HG02623 (cell line): Measurements from ENCODE around the gene NUP188.

Experiments
- ATAC-seq: cut with Tn5 transposase; IDR thresholded peaks from one replicate; pipeline ENCODE4 v1.9.1; 2021; ENCODE audit warnings: moderate library complexity; ENCODE audit not compliant: unreplicated experiment

The NUP188 gene

DNA sequence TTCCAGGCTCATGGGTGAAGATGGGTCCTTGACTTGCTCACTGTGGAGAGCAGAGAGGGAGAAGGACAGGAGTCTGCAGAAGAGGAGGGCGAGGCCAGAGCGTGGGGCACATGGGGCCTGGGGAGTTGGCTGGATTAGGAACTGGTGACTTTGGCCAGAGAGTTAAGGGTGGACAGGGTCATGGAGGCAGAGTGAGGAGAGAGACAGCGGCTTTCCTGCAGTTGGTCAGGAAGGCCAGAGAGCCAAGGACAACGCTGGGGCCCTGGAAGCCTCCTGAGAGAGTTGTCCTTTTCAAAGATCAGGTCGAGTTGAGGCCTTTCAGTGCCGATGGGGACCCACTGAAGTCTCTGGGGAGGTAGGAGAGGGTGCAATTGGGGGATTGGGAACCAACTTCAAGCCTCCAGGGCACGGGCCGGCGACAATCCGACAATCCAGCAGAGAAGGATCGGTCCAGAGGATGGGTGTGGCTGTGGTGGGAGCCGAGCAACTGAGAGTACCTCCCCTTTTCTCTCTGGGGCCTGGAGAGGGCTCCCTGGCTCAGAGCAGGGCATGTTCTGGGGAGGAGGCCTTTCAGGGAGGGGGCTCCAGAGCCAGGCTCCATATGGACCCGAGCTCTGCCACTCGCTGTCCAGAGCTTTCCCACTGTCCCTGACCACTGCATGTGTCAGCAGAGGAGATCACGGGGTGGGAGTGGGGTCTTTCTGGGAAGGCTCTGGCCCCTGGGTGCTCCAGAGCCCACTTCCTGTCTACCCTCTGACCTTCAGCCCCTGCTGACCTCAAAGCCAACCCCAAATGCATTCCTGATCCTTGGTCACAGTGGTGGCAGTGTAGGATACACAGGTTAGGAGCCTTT is 34.2 kb upstream of the NUP188 start:
- ATAC-seq, result no peak

DNA sequence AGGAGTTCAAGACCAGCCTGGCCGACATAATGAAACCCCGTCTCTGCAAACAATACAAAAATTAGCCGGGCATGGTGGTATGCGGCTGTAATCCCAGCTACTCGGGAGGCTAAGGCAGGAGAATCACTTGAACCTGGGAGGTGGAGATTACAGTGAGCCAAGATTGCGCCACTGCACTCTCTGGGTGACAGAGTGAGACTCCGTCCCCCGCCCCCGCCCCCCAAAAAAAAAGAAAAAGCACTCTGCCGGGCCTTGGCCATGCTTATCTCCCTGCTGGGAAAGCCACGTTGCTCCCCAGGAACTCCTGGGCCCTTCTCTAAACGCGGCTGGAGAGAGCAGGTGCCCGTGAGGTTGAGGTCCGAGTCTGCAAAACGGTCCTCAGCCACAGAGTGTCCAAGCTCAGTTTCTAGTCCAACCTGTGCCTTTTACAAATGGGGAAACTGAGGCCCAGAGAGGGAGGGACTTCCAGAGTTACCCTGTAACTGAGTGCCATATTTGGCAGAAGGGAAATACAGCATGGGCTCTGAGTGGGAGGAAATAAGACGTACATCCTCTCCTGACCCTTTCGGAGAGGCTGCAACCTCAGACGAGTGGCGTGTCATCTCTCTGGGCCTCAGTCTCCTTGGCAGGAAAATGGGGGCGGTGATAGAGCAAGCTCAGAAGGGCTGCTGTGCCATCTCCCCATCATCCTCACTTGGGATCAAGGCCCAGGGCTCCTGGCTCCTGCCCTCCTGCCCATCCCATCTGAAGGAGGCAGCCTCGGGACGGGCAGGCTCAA is 33.3 kb upstream of the NUP188 start:
- no peak for ATAC-seq

DNA sequence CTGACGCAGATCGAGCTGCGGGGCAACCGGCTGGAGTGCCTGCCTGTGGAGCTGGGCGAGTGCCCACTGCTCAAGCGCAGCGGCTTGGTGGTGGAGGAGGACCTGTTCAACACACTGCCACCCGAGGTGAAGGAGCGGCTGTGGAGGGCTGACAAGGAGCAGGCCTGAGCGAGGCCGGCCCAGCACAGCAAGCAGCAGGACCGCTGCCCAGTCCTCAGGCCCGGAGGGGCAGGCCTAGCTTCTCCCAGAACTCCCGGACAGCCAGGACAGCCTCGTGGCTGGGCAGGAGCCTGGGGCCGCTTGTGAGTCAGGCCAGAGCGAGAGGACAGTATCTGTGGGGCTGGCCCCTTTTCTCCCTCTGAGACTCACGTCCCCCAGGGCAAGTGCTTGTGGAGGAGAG is 31.3 kb upstream of the NUP188 start:
- no peak for ATAC-seq

DNA sequence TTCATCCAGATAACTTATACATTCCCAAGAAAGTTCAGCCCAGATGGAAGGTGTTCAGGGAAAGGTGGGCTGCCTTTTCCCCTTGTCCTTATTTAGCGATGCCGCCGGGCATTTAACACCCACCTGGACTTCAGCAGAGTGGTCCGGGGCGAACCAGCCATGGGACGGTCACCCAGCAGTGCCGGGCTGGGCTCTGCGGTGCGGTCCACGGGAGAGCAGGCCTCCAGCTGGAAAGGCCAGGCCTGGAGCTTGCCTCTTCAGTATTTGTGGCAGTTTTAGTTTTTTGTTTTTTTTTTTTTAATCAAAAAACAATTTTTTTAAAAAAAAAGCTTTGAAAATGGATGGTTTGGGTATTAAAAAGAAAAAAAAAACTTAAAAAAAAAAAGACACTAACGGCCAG is 30.8 kb upstream of the NUP188 start:
- no peak for ATAC-seq

DNA sequence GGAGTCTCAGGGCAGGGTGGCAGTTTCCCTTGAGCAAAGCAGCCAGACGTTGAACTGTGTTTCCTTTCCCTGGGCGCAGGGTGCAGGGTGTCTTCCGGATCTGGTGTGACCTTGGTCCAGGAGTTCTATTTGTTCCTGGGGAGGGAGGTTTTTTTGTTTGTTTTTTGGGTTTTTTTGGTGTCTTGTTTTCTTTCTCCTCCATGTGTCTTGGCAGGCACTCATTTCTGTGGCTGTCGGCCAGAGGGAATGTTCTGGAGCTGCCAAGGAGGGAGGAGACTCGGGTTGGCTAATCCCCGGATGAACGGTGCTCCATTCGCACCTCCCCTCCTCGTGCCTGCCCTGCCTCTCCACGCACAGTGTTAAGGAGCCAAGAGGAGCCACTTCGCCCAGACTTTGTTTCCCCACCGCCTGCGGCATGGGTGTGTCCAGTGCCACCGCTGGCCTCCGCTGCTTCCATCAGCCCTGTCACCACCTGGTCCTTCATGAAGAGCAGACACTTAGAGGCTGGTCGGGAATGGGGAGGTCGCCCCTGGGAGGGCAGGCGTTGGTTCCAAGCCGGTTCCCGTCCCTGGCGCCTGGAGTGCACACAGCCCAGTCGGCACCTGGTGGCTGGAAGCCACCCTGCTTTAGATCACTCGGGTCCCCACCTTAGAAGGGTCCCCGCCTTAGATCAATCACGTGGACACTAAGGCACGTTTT is 30.2 kb upstream of the NUP188 start:
- no peak for ATAC-seq

DNA sequence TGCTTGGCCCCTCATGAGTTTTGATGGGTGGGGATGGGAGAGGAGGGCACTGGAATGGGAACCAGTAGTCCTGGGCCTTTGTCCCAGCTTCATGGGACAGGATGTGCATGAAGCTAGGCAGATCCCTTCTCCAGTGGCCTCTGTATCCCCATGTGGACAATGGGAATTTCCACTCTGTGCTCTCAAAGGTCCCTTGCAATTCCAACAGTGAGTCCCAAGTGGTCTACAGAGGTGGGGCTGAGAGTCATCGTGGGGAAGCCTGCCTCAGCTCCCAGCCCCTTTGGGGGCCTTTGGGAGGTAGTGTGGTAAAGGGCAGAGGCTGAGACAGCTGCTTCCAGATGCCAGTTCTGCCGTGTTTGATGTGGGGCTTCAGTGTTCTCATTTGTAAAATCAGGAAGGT is 28.6 kb upstream of the NUP188 start:
- no peak for ATAC-seq

DNA sequence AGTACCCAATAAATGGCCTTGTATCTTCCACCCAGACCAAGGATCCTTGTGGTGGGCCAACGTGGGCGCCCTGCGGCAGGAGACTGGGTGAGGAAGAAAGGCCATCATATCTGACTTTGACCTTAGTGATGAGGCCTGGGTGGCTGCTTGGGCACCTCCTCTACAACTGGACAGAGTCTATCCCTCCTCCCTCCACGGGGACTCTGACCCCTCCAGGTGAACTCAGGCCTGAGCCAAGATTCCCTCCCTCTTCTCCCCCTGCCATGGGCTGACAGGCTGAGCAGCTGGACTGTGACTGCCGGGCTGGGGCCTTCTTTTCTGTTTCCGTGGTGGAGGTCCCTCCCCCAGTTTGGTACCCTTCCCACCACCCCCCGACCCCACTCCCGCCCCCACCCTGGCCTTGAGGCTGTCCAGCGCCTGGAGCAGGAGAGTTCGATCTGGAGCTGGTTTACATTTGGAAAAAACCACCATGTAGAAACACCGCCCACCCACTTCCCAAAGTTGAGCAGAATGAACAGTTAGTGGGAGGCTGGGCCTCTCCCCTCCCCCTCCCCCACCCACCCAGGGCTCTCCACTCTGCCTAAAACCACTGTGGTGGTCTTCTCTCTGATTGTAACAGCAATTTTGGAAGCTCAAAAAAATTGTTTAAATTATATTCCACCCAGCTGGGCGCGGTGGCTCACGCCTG is 28.0 kb upstream of the NUP188 start:
- ATAC-seq, result no peak

DNA sequence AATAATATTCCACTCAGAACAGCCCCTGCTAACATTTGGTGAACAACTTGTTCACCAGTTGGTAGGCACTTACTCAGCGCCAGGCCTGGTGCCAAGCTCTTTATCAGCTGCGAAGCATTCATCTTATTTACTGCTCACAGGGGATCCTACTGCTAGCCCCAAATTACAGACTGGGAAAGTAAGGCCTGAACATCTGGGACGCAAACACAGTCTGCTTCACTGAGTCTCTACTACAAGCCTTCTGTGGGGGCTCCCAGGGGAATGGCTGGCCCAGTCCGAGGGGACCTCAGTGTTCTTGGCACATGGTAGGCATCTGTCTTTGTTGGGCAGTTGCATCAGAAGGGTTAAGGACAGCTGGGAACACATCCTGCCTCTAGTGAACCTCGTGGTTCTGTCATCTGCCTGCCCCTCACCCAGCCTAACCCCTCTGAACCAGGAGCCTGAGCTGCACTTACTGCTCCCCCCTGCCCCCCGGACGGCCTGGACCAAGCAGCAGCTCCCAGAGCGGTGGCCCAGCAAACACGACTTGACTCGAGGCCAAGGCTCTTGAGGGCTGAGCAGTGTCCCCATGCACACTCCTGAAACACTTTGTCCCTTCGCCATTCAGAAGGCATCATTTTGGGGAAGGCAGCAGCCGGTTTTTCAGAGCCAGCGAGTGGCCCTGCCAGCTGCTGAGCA is 27.0 kb upstream of the NUP188 start, which contains the start of gene PHYHD1:
Gene PHYHD1 (plus strand): TSS at position 602 of the 678 bp plus-strand sequence. CDS start 1,342 bp downstream, outside the sequence.
- ATAC-seq, result no peak

DNA sequence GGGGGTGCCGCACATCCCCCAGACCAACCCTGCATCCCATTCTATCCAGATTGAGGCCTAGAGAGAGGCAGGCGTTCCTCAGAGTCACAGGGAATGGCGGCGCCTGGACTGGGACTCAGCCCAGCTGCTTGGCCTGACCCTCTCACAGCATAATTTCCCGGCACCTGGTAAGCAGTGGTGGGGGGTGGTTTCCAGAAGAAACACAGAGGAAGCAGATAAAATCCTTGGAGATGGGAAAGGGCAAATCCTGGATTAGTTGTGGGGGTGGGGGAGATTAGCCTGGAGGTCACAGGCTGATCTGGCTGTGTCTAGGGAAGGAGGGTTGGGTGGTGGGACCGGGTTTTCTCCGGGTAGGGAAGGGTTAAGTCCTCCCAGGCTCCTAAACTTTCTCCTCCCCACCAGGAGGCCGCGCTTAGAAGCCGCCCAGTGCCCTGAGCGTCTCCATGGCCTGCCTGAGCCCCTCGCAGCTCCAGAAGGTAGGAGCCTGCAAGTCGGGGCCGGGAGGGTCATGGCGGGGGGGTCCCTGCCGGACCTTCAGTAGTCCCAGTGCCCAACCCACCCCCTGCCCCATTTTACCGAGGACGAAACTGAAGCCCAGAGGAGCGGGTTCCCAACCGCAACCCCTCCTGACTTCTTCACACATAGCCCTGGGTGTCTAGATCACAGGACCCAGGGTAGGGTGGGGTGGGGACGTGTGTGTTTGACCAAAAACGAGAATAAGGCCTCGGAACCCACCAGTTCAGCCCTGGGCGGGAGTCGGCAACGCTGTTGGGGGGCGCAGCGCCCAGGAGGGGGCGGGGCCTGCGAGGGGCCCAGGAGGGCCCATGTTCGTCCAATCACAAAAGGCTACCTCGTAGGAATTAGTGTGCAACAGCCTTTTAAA is 25.4 kb upstream of the NUP188 start:
- ATAC-seq, result no peak

DNA sequence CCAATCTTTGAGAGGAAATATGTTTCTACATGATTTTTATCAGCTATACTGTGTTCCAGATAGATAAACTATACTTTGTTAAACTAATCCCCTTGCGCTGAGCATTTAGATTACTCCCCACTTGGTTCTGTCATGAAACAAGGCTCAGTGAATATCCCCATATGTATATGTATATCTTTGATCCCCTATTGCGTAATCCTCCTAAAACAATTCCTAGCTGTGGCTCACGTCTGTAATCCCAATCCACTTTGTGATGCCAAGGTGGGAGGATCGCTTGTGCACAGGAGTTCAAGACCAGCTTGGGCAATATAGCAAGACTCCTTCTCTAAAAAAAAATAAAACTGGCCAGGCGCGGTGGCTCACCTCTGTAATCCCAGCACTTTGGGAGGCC is 24.0 kb upstream of the NUP188 start:
- ATAC-seq, result no peak

DNA sequence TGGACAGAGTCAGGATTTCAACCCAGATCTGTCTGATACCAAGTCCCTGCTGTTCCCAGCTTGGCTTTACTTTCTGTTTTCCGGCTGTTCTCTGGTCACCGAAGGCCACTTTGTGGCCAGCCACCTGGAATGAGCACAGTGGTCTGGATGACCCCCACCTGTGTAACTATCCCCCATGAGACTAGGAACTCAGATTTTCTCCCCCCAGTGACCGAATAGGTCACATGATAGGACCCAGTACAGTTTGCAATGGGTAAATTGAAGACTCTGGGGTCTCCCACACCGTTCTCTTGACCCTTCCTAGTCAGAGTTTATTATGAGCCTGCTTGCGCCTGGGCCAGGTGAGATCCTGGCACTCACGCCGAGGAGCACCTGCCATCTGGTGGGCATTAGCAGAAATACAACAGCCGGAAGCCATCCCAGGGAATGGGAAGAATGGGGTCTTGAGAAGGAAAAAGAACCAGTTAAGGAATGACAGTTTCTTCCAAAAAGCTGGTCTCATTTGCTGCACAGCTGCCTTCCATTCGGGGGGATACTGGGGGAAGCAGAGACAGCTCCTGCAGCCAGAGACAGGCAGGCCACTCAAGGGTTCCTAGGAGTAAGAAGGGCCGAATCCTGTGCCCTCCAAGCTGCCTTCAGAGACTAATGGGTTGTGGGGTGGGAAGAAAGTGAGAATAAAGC is 19.6 kb upstream of the NUP188 start:
- ATAC-seq, result no peak

DNA sequence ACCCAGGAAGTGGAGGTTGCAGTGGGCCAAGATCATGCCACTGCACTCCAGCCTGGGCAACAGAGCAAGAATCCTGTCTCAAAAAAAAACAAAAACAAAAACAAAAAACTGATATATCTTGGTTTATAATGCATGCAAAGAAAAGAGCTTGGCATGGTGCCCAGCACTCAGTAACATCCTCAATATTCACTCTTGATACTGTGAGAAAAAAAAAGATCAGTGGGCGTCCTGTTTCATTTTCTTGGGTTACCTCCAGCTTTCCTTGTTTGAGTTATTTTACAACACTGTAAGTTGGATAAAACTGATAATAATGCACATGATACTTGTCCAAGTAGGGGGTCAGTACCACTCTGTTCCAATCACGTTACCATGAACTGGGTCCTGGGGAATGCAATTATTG is 18.9 kb upstream of the NUP188 start:
- no peak for ATAC-seq

DNA sequence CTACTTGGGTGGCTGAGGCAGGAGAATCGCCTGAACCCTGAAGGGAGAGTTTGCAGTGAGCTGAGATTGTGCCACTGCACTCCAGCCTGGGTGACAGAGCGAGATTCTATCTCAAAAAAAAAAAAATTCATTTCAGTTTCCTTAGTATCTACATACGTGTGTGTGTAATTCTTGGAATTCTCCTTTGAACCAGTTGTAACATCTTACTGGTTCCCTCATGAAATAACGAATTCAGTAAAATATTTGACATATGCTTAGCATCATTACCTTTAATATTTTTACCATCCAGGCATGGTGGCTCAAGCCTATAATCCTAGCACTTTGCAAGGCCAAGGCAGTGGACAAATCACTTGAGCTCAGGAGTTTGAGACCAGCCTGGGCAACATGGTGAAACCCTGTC is 17.9 kb upstream of the NUP188 start:
- ATAC-seq, result no peak

DNA sequence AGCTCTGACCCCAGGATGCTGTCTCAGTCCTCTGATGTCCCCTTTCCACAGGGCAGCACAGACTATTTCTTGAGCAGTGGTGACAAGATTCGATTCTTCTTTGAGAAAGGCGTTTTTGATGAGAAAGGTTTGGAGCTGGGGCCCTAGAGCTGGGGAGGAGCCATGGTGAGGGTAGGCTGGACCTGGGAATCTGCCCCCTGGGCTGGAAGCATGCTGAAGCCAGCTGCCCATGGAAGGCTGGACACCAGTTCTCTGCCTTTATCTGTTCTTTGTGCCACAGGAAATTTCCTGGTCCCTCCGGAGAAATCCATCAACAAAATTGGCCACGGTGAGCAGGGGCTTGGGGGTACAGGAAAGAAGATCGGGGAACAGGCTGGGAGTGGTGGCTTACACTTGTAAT is 13.8 kb upstream of the NUP188 start:
- ATAC-seq, result no peak

DNA sequence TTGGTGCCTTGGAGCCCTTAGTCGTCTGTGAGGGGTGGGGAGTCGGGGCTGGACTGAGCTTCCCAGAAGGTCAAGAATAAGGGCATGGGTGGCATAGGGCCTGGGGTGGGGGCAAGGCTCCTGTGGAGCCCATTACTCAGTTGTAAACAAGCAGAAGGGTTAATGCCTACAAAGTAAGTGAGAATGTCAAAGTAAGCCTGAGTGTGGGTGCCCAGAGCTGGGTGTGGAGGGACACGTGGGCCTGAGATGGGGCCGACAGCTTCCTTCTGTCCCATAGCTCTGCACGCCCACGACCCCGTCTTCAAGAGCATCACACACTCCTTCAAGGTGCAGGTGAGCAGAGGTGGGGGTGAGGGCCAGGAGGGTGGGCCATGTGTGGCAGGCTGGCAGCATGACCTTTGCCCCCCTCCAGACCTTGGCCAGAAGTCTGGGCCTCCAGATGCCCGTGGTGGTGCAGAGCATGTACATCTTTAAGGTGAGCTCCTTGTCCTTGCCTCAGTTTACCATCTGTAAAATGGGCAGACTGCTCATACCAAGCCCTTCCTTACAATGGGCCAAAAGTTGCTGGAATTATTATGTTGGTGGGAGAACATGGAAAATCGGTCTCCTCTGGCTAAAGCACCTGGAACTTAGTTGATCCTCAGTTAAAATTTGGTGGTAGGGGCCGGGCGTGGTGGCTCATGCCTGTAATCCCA is 11.2 kb upstream of the NUP188 start:
- ATAC-seq, result no peak

DNA sequence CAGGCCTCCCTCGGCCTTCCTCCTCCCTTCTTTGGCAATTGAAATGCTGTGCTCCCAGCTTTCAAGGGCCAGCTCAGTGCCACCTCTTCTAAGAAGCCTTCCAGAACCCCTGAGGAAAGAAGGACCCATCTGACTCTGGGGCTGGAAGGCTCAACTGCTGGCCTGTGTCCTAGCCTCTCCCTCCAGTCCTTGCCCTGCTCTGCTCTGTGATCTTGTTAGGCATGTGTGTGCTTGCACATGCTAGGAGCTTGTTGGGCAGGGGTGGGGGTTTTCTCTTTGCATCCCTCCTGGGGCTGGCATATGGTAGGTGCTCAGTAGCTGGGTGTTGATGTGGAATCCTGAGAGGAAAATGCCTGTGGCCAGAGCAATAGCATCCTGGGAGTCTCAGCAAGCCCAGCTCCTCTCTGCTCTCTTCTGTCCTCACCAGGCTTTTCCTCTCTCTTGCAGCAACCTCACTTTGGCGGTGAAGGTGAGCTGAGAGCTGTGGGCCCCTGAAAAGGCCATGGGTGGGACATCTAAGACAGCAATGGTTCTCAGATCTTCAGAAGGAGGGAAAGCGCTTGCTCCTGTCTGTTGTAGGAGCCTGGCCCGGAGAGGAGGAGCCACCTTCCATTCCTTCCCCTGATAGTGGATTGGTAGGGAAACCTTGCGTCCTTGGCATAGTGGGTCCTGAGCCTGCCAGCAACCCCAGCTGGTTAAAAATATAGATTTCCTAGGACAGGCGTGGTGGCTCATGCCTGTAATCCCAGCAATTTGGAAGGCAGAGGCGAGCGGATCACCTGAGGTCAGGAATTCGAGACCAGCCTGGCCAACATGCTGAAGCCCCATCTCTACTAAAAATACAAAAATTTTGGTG is 10.0 kb upstream of the NUP188 start:
- no peak for ATAC-seq

DNA sequence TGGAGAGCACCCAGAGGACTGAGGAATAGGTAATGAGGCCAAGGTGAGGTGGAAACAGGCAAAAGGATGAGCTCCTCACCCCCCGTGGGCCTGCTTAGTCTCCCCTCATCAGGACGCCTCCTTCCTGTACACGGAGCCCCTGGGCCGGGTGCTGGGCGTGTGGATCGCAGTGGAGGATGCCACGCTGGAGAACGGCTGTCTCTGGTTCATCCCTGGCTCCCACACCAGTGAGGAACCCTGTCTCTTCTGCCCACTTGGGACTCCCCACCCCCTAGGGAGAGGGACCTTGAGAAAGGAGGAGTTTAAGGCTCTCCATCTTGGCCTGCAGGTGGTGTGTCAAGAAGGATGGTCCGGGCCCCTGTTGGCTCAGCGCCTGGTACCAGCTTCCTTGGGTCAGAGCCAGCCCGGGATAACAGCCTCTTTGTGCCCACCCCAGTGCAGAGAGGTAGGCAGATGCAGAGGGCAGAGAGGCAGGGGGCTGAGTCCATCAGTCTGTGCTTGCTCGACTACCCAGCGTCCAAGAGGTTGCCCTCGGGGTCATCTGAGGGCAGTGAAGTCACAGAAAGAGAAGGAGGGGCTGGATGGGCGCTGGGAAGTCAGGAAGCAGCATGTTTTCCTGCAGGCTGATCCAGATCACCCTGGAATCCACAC is 7.1 kb upstream of the NUP188 start:
- no peak for ATAC-seq
